H1 (cell line): ENCODE measurements around the gene SART1. TPM values are rescaled to one million over a fixed set of nuclear protein-coding genes. Genes with fewer than 3 reads are reported as not detected.

Experiments
- CTCF ChIA-PET: fragments of 300-600 bp; sonication (Branson Sonifier 250); formaldehyde crosslinking; loops from one replicate; lab custom pipeline; 2021; ENCODE audit not compliant: partially characterized antibody; lab: Charles Lee
- POLR2A ChIA-PET: fragments of 300-600 bp; sonication (Branson Sonifier 250); formaldehyde crosslinking; loops from one replicate; lab custom pipeline; 2021; ENCODE audit warnings: inconsistent platforms; ENCODE audit not compliant: partially characterized antibody; lab: Charles Lee
- DNase-seq, 2 experiments: peaks; one replicate each; pipeline versions ENCODE4 v3.0.0 to v3.0.0-alpha.2; 2010 to 2022; ENCODE audit warnings: low spot score in 2 of 2, low read depth in 1 of 2, mixed read lengths in 1 of 2
- FAIRE-seq: peaks from 2 replicates; lab custom pipeline; 2011; peaks lifted over from hg19 to GRCh38; lab: Jason Lieb, UNC
- H2AFZ ChIP-seq: 2 replicates; pipeline ENCODE4 v1.8.1; 2012; ENCODE audit warnings: low read length, inconsistent platforms
- H2AK5ac ChIP-seq: 2 replicates; pipeline ENCODE4 v1.6.1; 2013; ENCODE audit warnings: low read depth, low read length
- H2BK120ac ChIP-seq: replicated peaks from 2 replicates; pipeline ENCODE3; 2013; ENCODE audit warnings: low read depth, low read length, inconsistent platforms
- H2BK12ac ChIP-seq: 2 replicates; pipeline ENCODE4 v1.6.1; 2013; ENCODE audit warnings: low read depth, low read length
- H2BK15ac ChIP-seq: 2 replicates; pipeline ENCODE4 v1.6.1; 2013; ENCODE audit warnings: low read length
- H2BK20ac ChIP-seq: 2 replicates; pipeline ENCODE4 v1.6.1; 2013; ENCODE audit warnings: low read length
- H2BK5ac ChIP-seq: 2 replicates; pipeline ENCODE4 v1.6.1; 2013; ENCODE audit warnings: low read depth, low read length
- H3K14ac ChIP-seq: 2 replicates; pipeline ENCODE4 v1.6.1; 2013; ENCODE audit warnings: inconsistent platforms; ENCODE audit not compliant: insufficient read length
- H3K18ac ChIP-seq: 2 replicates; pipeline ENCODE4 v1.6.1; 2013; ENCODE audit warnings: low read length; ENCODE audit errors: extremely low read depth
- H3K23ac ChIP-seq: 2 replicates; pipeline ENCODE4 v1.6.1; 2013; ENCODE audit warnings: inconsistent platforms; ENCODE audit not compliant: insufficient read length
- H3K23me2 ChIP-seq: 2 replicates; pipeline ENCODE4 v1.6.1; 2013; ENCODE audit warnings: low read depth, low read length
- H3K27ac ChIP-seq: 2 replicates; pipeline ENCODE4 v1.6.1; 2011; ENCODE audit warnings: low read depth, low read length, inconsistent platforms
- H3K27me3 ChIP-seq, 4 experiments: replicated peaks in 1 of 4; 1 replicate in 1 of 4; 2 replicates in 3 of 4; pipeline versions ENCODE4 v1.6.1 to v1.8.1; 2011 to 2013; ENCODE audit warnings: low read length in 3 of 4, mild to moderate bottlenecking in 3 of 4, inconsistent platforms in 2 of 4, mixed read lengths in 2 of 4, moderate library complexity in 1 of 4; ENCODE audit not compliant: control insufficient read depth in 3 of 4, insufficient read depth in 3 of 4; ENCODE audit errors: extremely low read depth in 1 of 4
- H3K36me3 ChIP-seq, 4 experiments: 2 replicates each; pipeline versions ENCODE4 v1.6.1 to v1.8.1; 2011 to 2013; ENCODE audit warnings: mild to moderate bottlenecking in 4 of 4, low read length in 3 of 4, moderate library complexity in 2 of 4, control low read depth in 1 of 4, inconsistent platforms in 1 of 4; ENCODE audit not compliant: insufficient read depth in 4 of 4, control insufficient read depth in 2 of 4
- H3K4ac ChIP-seq: replicated peaks from 2 replicates; pipeline ENCODE3; 2013; ENCODE audit warnings: low read length, low read depth, mixed read lengths, inconsistent platforms; ENCODE audit not compliant: insufficient read length
- H3K4me1 ChIP-seq, 4 experiments: replicated peaks in 1 of 4; 1 replicate in 1 of 4; 2 replicates in 3 of 4; pipeline versions ENCODE4 v1.6.1 to v1.8.1; 2011 to 2013; ENCODE audit warnings: low read length in 3 of 4, inconsistent platforms in 2 of 4, mixed read lengths in 1 of 4; ENCODE audit not compliant: insufficient read depth in 4 of 4, control insufficient read depth in 3 of 4
- H3K4me2 ChIP-seq, 2 experiments: 2 replicates each; pipeline versions ENCODE4 v1.6.1 to v1.8.1; 2011 to 2013; ENCODE audit warnings: low read depth in 2 of 2, low read length in 2 of 2, control low read depth in 1 of 2, inconsistent platforms in 1 of 2, mild to moderate bottlenecking in 1 of 2; ENCODE audit not compliant: insufficient read depth in 1 of 2
- H3K4me3 ChIP-seq, 4 experiments: fragments of 200-600, 300-600 bp in 1 of 4; sonication (generic), shearing (Covaris generic), sonication (Bioruptor Twin) in 1 of 4; 2 replicates each; pipeline versions ENCODE4 v1.5.1 to v1.8.1; 2011 to 2016; ENCODE audit warnings: low read length in 4 of 4, low read depth in 3 of 4, control low read depth in 2 of 4, inconsistent platforms in 2 of 4, mild to moderate bottlenecking in 2 of 4, mixed read lengths in 1 of 4, moderate library complexity in 1 of 4; ENCODE audit not compliant: insufficient read depth in 2 of 4; ENCODE audit errors: extremely low read depth in 1 of 4
- H3K56ac ChIP-seq: replicated peaks from 2 replicates; pipeline ENCODE3; 2013; ENCODE audit warnings: low read depth, mild to moderate bottlenecking, mixed read lengths, low read length, inconsistent platforms; ENCODE audit not compliant: insufficient read length
- H3K79me1 ChIP-seq: 2 replicates; pipeline ENCODE4 v1.6.1; 2013; ENCODE audit warnings: low read depth, low read length, control low read depth
- H3K79me2 ChIP-seq, 2 experiments: 2 replicates each; pipeline versions ENCODE4 v1.6.1 to v1.8.1; 2012 to 2013; ENCODE audit warnings: low read length in 2 of 2, mild to moderate bottlenecking in 2 of 2, inconsistent platforms in 1 of 2; ENCODE audit not compliant: insufficient read depth in 2 of 2, control insufficient read depth in 1 of 2
- H3K9ac ChIP-seq, 4 experiments: replicated peaks in 1 of 4; 1 replicate in 1 of 4; 2 replicates in 3 of 4; pipeline versions ENCODE4 v1.6.1 to v1.8.1; 2011 to 2013; ENCODE audit warnings: low read depth in 3 of 4, low read length in 3 of 4, control low read depth in 2 of 4, mild to moderate bottlenecking in 2 of 4, moderate library complexity in 2 of 4, inconsistent platforms in 1 of 4; ENCODE audit errors: extremely low read depth in 1 of 4
- H3K9me3 ChIP-seq, 2 experiments: 2 replicates each; pipeline versions ENCODE4 v1.6.1 to v1.8.1; 2012 to 2013; ENCODE audit warnings: mild to moderate bottlenecking in 2 of 2, moderate library complexity in 2 of 2, control low read depth in 1 of 2, inconsistent platforms in 1 of 2, low read depth in 1 of 2, low read length in 1 of 2, mixed read lengths in 1 of 2; ENCODE audit not compliant: insufficient read depth in 2 of 2
- H4K20me1 ChIP-seq, 2 experiments: replicated peaks in 1 of 2; 2 replicates each; pipeline versions ENCODE3 to v1.8.1; 2011 to 2013; ENCODE audit warnings: inconsistent platforms in 2 of 2, low read length in 2 of 2, mild to moderate bottlenecking in 1 of 2; ENCODE audit not compliant: insufficient read depth in 2 of 2, control insufficient read depth in 1 of 2
- H4K5ac ChIP-seq: 2 replicates; pipeline ENCODE4 v1.6.1; 2013; ENCODE audit warnings: low read length, low read depth, mixed read lengths, inconsistent platforms; ENCODE audit not compliant: insufficient read length
- H4K8ac ChIP-seq: 2 replicates; pipeline ENCODE4 v1.8.0; 2013; ENCODE audit warnings: mild to moderate bottlenecking, moderate library complexity, low read length, inconsistent platforms; ENCODE audit not compliant: insufficient read depth; ENCODE audit errors: extremely low read depth
- H4K91ac ChIP-seq: replicated peaks from 2 replicates; pipeline ENCODE3; 2013; ENCODE audit warnings: low read length, mixed read lengths, inconsistent platforms; ENCODE audit not compliant: insufficient read length
- CBX5 ChIP-seq: fragments of 300-800, 300-1000 bp; sonication (generic); IDR thresholded peaks from 2 replicates; pipeline ENCODE4 v1.7.1; 2016; ENCODE audit warnings: antibody characterized with exemption, low read length, low read depth
- GABPA ChIP-seq: IDR thresholded peaks from 2 replicates; pipeline ENCODE4 v1.6.1; 2011; ENCODE audit warnings: mild to moderate bottlenecking, low read length, moderate library complexity, borderline replicate concordance; ENCODE audit not compliant: insufficient read depth
- HDAC6 ChIP-seq: IDR thresholded peaks from one replicate; pipeline ENCODE4 v1.7.1; 2012; ENCODE audit warnings: low read depth, mild to moderate bottlenecking, inconsistent platforms, low read length, moderate library complexity
- NANOG ChIP-seq: IDR thresholded peaks from 2 replicates; pipeline ENCODE4 v1.6.1; 2011; ENCODE audit warnings: low read length, low read depth, mild to moderate bottlenecking, inconsistent platforms; ENCODE audit not compliant: insufficient read depth, poor library complexity, severe bottlenecking
- RAD21 ChIP-seq, 2 experiments: IDR thresholded peaks in 1 of 2; conservative IDR thresholded peaks in 1 of 2; 2 replicates each; pipeline ENCODE4 v1.6.1; 2011; ENCODE audit warnings: low read depth in 2 of 2, low read length in 2 of 2, improper control_type of control experiment in 1 of 2, inconsistent platforms in 1 of 2, mild to moderate bottlenecking in 1 of 2, moderate library complexity in 1 of 2
- RXRA ChIP-seq: IDR thresholded peaks from 2 replicates; pipeline ENCODE4 v1.6.1; 2011; ENCODE audit warnings: low read depth, mild to moderate bottlenecking, low read length, moderate library complexity; ENCODE audit not compliant: insufficient read depth
- SP1 ChIP-seq: IDR thresholded peaks from 2 replicates; pipeline ENCODE4 v1.6.1; 2011; ENCODE audit warnings: low read depth, low read length
- SP4 ChIP-seq: IDR thresholded peaks from 2 replicates; pipeline ENCODE4 v1.6.1; 2012; ENCODE audit warnings: low read length, inconsistent platforms
- SRF ChIP-seq: IDR thresholded peaks from 2 replicates; pipeline ENCODE4 v1.6.1; 2011; ENCODE audit warnings: mild to moderate bottlenecking, low read depth, low read length, moderate library complexity
- TBP ChIP-seq: IDR thresholded peaks from 2 replicates; pipeline ENCODE4 v1.6.1; 2011; ENCODE audit warnings: low read depth, low read length, improper control_type of control experiment
- TEAD4 ChIP-seq: IDR thresholded peaks from 2 replicates; pipeline ENCODE4 v1.6.1; 2012; ENCODE audit warnings: low read depth, low read length, inconsistent platforms, mixed read lengths
- WGBS, 2 experiments: shearing (Covaris generic) in 1 of 2; methylation state at CpG; one replicate each; pipeline versions ENCODE4 v1.1.6 to v1.1.7; 2013 to 2015; ENCODE audit warnings: low lambda C conversion rate in 2 of 2, mixed read lengths in 2 of 2, inconsistent platforms in 1 of 2, low coverage in 1 of 2, missing lambda C conversion rate in 1 of 2; ENCODE audit not compliant: insufficient replicate concordance in 2 of 2, insufficient coverage in 1 of 2, insufficient read length in 1 of 2; ENCODE audit errors: extremely low coverage in 1 of 2, missing lambda C conversion rate in 1 of 2; 5-methylcytosine and 5-hydroxymethylcytosine counted together
- polyA plus RNA-seq, 7 experiments: library from polyadenylated mRNA; depleted of rRNA in 3 of 7; stranded (reverse) in 5 of 7; unstranded in 2 of 7; fragments of >200 nt in 5 of 7; fragments of 200-250 nt in 2 of 7; gene quantifications; 1 replicate in 5 of 7; 2 replicates in 1 of 7; 4 replicates in 1 of 7; pipeline versions ENCODE4 v1.2.1 to v1.2.3, GENCODE V29; 2011 to 2013; ENCODE audit warnings: missing spikeins in 2 of 7, mixed read lengths in 2 of 7
- total RNA-seq: library from RNA; stranded (reverse); fragmentation: NEBNext Ultra II Directional; extraction: Animal tissue kit (Norgen Biotek cat#: 25700); gene quantifications from 2 replicates; pipeline ENCODE4 v1.2.1, GENCODE V29; 2021
- TF ChIP-seq, protein P1 (sequence below): IDR thresholded peaks from 2 replicates; pipeline ENCODE4 v1.6.1; 2011; ENCODE audit warnings: low read depth, mild to moderate bottlenecking, low read length; ENCODE audit not compliant: insufficient read depth

SART1 gene
- total and polyA plus RNA-seq, 2 of the 8 experiments (the other 6 are each of a cell fraction or from before 2014, with no cell fraction given): 9.7 to 46.1 TPM

DNA sequence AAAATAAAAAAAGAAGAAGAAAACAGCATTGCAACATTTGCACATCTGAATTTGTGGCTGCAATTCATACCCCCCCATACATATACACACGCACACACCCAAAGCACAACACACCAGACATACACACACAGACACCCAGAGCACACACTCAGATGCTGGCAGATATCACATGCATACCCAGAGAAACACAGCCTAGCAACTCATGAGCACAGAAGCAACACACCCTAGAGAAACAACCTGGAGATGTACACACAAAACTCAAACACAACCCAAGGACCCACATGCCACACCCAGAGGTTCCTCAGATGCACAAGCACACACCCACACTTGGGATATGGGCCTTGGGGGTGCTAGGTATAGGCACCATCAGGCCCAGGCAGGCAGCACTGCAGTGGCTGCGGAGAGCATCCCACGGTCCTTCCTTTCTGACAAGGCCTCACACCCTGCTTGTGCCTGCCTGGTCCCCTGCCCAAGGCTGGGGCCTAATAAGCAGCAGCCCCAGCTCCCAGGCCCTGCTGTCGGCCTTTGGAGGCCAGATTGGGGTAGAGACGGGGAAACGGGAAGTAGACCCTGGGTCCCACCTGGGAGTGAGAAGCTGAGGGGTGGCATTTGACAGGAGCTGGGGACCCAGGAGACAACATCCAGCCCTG lies 53.4 kb downstream of the SART1 start:
- Histone ChIP-seq H3K9me3 (no peaks in the 10 kb centered on the region), H3K23ac (no peak overlapping the region), H4K20me1 (no peaks in the 10 kb centered on the region), H2BK12ac (no peak overlapping the region), H3K9ac (no peak overlapping the region), H3K18ac (no peak overlapping the region), H3K4ac (no peak overlapping the region), H3K4me3 (no peak overlapping the region), H2BK5ac (no peak overlapping the region), H3K79me2 (no peaks in the 10 kb centered on the region), H3K36me3 (no peaks in the 10 kb centered on the region), H2BK120ac (no peak overlapping the region), H3K14ac (no peak overlapping the region), H4K8ac (no peak overlapping the region), H3K4me2 (no peak overlapping the region), H3K79me1 (no peaks in the 10 kb centered on the region), H2BK20ac (no peak overlapping the region), H3K56ac (no peak overlapping the region), H3K23me2 (peaks cover 2% of the 10 kb centered on the region; the same call in 1 of the 2 replicates), H3K27ac (no peak overlapping the region), H2BK15ac (no peak overlapping the region), H2AK5ac (no peak overlapping the region), H3K4me1 (peaks cover 0 to 8% (median 5%) of the 10 kb centered on the region in 4 experiments; a peak in 5 of 7 replicates), H3K27me3 (peaks cover 6 to 26% (median 24%) of the 10 kb centered on the region in 4 experiments), H4K5ac (no peak overlapping the region), H4K91ac (no peak overlapping the region), H2AFZ (no peak overlapping the region)
- 96% methylated on average over 6 of the region's 6 CpGs; no CpG with 5 or more reads in 1 of the 2 experiments for WGBS, 2 experiments
- FAIRE-seq: no peak
- DNase-seq: no peak
- ChIA-PET POLR2A (interaction anchor here (1.2 kb wide), 1 partner anchor 12 kb away, joined by 5 read pairs; the partner anchor contains the start of genes BANF1 and EIF1AD), CTCF (interaction anchor here (0.7 to 1.6 kb wide), 4 partner anchors 10 to 257 kb away, joined by 3 to 4 read pairs (median 3); no protein-coding TSS in a partner anchor)
- no peak for TF ChIP-seq RAD21 (IDR thresholded peaks at IDR 0.05 in 1 of 2, conservative IDR thresholded peaks at IDR 0.05 in 1 of 2; ENCODE audit: low read depth in 2 of 2, low read length in 2 of 2)
- no peak for TF ChIP-seq CBX5
- no peak for TF ChIP-seq NANOG
- no peak for TF ChIP-seq SP4
- no peak for TF ChIP-seq SP1
- TF ChIP-seq GABPA: no peak
- no peak for TF ChIP-seq RXRA
- TF ChIP-seq TBP: no peak
- TF ChIP-seq TEAD4: no peak
- no peak for TF ChIP-seq SRF
- TF ChIP-seq, protein P1, sequence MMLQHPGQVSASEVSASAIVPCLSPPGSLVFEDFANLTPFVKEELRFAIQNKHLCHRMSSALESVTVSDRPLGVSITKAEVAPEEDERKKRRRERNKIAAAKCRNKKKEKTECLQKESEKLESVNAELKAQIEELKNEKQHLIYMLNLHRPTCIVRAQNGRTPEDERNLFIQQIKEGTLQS: no peak
- TF ChIP-seq HDAC6: no peak
